ENCODE measurements around the gene PNMA6E.
A peak's percentile ranks its signal among the peaks of the same experiment; 100 is the strongest.
"Not testable (repeated sequence)": the region's sequence is repeated elsewhere in the genome, so short reads cannot be mapped to it uniquely, and the experiment has no call there.

PNMA6E gene

GRCh38 chrX:153407736-153408135, 6.6 kb upstream of the PNMA6E start:
- no peak for DNase-seq

GRCh38 chrX:153406903-153407302, 5.8 kb upstream of the PNMA6E start:
- no peak for DNase-seq

- DNase-seq: no peak
Observed at GRCh38 chrX:153406011-153406410, 4.9 kb upstream of the PNMA6E start.

GRCh38 chrX:153405426-153405825, 4.3 kb upstream of the PNMA6E start:
- no peak for DNase-seq

- not testable (repeated sequence) for DNase-seq
Observed at GRCh38 chrX:153404333-153404732, 3.2 kb upstream of the PNMA6E start.

- peak; percentile 52 to 74 for DNase-seq
Observed at GRCh38 chrX:153400146-153401132, 711 bp downstream of the PNMA6E start.

- no peak for DNase-seq
Observed at GRCh38 chrX:153398275-153398960, 2.7 kb downstream of the PNMA6E start.

GRCh38 chrX:153397256-153397960, 3.7 kb downstream of the PNMA6E start:
- DNase-seq: no peak

- DNase-seq: no peak
Observed at GRCh38 chrX:153396320-153397195, 4.6 kb downstream of the PNMA6E start.

GRCh38 chrX:153395613-153396319, 5.4 kb downstream of the PNMA6E start:
- DNase-seq: no peak

GRCh38 chrX:153394612-153395011, 6.5 kb downstream of the PNMA6E start:
- DNase-seq: no peak

- no peak for DNase-seq
Observed at GRCh38 chrX:153392642-153393321, 8.4 kb downstream of the PNMA6E start.

GRCh38 chrX:153389460-153389768, 11.7 kb downstream of the PNMA6E start:
- DNase-seq: not testable (repeated sequence)

- DNase-seq: no peak
Observed at GRCh38 chrX:153388722-153389459, 12.3 kb downstream of the PNMA6E start.

GRCh38 chrX:153387987-153388721, 13.0 kb downstream of the PNMA6E start:
- DNase-seq: no peak

- no peak for DNase-seq
Observed at GRCh38 chrX:153387345-153387744, 13.8 kb downstream of the PNMA6E start.

- DNase-seq: no peak
Observed at GRCh38 chrX:153386097-153386496, 15.1 kb downstream of the PNMA6E start.

- not testable (repeated sequence) for DNase-seq
Observed at GRCh38 chrX:153384973-153385372, 16.2 kb downstream of the PNMA6E start.

- no peak for DNase-seq
Observed at GRCh38 chrX:153384390-153384789, 16.8 kb downstream of the PNMA6E start.
